GM12878 (cell line): ENCODE measurements around the gene TCERG1L.

ENCODE experiments used
- POLR2A ChIP-seq: IDR thresholded peaks from 2 replicates; pipeline ENCODE4 v1.6.1; 2011; ENCODE audit warnings: low read depth, mild to moderate bottlenecking, low read length
- SIX5 ChIP-seq: IDR thresholded peaks from 2 replicates; pipeline ENCODE4 v1.6.1; 2011; ENCODE audit warnings: mild to moderate bottlenecking, low read depth, low read length, moderate library complexity; ENCODE audit not compliant: severe bottlenecking
- YY1 ChIP-seq: IDR thresholded peaks from 2 replicates; pipeline ENCODE4 v1.6.1; 2011; ENCODE audit warnings: low read depth, mild to moderate bottlenecking, low read length
- TF ChIP-seq, protein P1 (sequence below), 3 experiments: IDR thresholded peaks in 2 of 3; conservative IDR thresholded peaks in 1 of 3; 2 replicates each; pipeline ENCODE4 v1.5.1; 2011; ENCODE audit warnings: low read depth in 3 of 3, low read length in 3 of 3, mild to moderate bottlenecking in 3 of 3, control low read depth in 2 of 3, moderate library complexity in 2 of 3, inconsistent platforms in 1 of 3, mixed read lengths in 1 of 3; ENCODE audit not compliant: control insufficient read depth in 2 of 3, insufficient read depth in 1 of 3; ENCODE audit errors: extremely low read depth in 1 of 3

DNA sequence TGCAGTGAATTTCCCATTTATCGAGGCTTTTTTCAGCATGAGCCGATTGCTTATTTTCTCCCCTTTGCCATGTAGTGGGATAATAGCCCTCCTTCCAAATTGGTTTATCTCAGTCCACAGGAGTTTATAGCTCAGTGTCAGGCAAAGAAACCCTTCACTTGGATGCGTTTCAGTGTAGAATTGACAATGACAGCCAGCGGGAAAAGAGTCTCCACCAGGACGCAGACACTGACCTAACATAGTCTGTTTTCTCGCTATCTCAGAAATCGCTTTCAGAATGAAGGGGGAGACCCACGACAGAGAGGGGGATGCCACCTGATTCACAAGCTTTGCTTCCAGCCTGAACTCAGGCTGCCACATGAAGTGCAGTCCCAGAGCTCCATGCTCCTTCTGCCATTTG lies 43.5 kb upstream of the TCERG1L start:
- TF ChIP-seq, protein P1, sequence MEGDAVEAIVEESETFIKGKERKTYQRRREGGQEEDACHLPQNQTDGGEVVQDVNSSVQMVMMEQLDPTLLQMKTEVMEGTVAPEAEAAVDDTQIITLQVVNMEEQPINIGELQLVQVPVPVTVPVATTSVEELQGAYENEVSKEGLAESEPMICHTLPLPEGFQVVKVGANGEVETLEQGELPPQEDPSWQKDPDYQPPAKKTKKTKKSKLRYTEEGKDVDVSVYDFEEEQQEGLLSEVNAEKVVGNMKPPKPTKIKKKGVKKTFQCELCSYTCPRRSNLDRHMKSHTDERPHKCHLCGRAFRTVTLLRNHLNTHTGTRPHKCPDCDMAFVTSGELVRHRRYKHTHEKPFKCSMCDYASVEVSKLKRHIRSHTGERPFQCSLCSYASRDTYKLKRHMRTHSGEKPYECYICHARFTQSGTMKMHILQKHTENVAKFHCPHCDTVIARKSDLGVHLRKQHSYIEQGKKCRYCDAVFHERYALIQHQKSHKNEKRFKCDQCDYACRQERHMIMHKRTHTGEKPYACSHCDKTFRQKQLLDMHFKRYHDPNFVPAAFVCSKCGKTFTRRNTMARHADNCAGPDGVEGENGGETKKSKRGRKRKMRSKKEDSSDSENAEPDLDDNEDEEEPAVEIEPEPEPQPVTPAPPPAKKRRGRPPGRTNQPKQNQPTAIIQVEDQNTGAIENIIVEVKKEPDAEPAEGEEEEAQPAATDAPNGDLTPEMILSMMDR (IDR thresholded peaks at IDR 0.05 in 2 of 3, conservative IDR thresholded peaks at IDR 0.05 in 1 of 3; ENCODE audit: control insufficient read depth in 2 of 3, extremely low read depth in 1 of 3, insufficient read depth in 1 of 3, low read depth in 3 of 3, low read length in 3 of 3): no peak
- no peak for TF ChIP-seq SIX5
- TF ChIP-seq POLR2A: no peak
- no peak for TF ChIP-seq YY1
